ENCODE measurements around the gene SHMT2. TPM values are rescaled to one million over a fixed set of nuclear protein-coding genes. Genes with fewer than 3 reads are reported as not detected.

Gene SHMT2
- total RNA-seq, 1 experiment from 2014 or later = 280 TPM

DNA sequence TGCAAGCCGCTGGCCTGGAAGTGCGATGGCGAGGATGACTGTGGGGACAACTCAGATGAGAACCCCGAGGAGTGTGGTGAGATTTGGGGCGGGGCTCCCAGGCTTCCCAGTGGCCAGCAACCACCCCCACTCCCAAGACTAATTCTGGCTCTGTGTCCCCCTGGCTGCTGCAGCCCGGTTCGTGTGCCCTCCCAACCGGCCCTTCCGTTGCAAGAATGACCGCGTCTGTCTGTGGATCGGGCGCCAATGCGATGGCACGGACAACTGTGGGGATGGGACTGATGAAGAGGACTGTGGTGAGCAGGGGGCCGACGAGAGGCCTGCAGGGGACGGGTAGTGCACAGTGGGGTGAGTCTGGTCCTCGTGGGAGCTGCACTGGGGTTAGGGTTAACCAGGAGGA lies 25.1 kb upstream of the SHMT2 start:
- Histone ChIP-seq H3K36me3 (ENCODE audit: control insufficient read depth in 1 of 2, insufficient read depth in 2 of 2, low read length in 2 of 2) (no peaks in the 10 kb centered on the region; a peak in 1 of 4 replicates), H3K4me1 (ENCODE audit: control insufficient read depth in 1 of 2, insufficient read depth in 2 of 2, low read length in 2 of 2) (no peaks in the 10 kb centered on the region), H3K9ac (ENCODE audit: low read length) (no peak overlapping the region), H3K79me2 (ENCODE audit: insufficient read depth, low read length) (no peaks in the 10 kb centered on the region), H4K20me1 (ENCODE audit: insufficient read depth) (no peaks in the 10 kb centered on the region), H3K27ac (ENCODE audit: low read depth, low read length) (no peak overlapping the region), H3K27me3 (ENCODE audit: insufficient read depth, low read length) (no peaks in the 10 kb centered on the region), H2AFZ (ENCODE audit: low read depth, low read length, poor library complexity, severe bottlenecking) (no peak overlapping the region), H3K4me2 (ENCODE audit: low read length) (no peak overlapping the region), H3K9me3 (ENCODE audit: control insufficient read depth in 1 of 2, insufficient read depth in 1 of 2, low read depth in 1 of 2, low read length in 2 of 2) (no peaks in the 10 kb centered on the region), H3K9me2 (ENCODE audit: insufficient read depth) (no peaks in the 10 kb centered on the region), H3K4me3 (replicated peaks in 1 of 2; ENCODE audit: low read depth in 1 of 2, low read length in 2 of 2) (no peak overlapping the region)
- no TSS peak for BruUV-seq (replicated peaks)
- DNase-seq (ENCODE audit: low read depth, low spot score) (no peak), ATAC-seq (no peak)
- POLR2A ChIA-PET = no interaction called here
- TF ChIP-seq, protein P1, sequence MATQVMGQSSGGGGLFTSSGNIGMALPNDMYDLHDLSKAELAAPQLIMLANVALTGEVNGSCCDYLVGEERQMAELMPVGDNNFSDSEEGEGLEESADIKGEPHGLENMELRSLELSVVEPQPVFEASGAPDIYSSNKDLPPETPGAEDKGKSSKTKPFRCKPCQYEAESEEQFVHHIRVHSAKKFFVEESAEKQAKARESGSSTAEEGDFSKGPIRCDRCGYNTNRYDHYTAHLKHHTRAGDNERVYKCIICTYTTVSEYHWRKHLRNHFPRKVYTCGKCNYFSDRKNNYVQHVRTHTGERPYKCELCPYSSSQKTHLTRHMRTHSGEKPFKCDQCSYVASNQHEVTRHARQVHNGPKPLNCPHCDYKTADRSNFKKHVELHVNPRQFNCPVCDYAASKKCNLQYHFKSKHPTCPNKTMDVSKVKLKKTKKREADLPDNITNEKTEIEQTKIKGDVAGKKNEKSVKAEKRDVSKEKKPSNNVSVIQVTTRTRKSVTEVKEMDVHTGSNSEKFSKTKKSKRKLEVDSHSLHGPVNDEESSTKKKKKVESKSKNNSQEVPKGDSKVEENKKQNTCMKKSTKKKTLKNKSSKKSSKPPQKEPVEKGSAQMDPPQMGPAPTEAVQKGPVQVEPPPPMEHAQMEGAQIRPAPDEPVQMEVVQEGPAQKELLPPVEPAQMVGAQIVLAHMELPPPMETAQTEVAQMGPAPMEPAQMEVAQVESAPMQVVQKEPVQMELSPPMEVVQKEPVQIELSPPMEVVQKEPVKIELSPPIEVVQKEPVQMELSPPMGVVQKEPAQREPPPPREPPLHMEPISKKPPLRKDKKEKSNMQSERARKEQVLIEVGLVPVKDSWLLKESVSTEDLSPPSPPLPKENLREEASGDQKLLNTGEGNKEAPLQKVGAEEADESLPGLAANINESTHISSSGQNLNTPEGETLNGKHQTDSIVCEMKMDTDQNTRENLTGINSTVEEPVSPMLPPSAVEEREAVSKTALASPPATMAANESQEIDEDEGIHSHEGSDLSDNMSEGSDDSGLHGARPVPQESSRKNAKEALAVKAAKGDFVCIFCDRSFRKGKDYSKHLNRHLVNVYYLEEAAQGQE (IDR thresholded peaks at IDR 0.05; ENCODE audit: low read depth) = no peak
- no peak for TF ChIP-seq ZFX (IDR thresholded peaks at IDR 0.05)
- TF ChIP-seq FOSL1 (IDR thresholded peaks at IDR 0.05; ENCODE audit: low read depth) = no peak
- TF ChIP-seq EGR1 (IDR thresholded peaks at IDR 0.05; ENCODE audit: low read depth) = no peak
- TF ChIP-seq EZH2phosphoT487 (IDR thresholded peaks at IDR 0.05; ENCODE audit: borderline replicate concordance) = no peak
- no peak for TF ChIP-seq SRF (IDR thresholded peaks at IDR 0.05; ENCODE audit: low read depth)
- TF ChIP-seq POLR2A (IDR thresholded peaks at IDR 0.05; ENCODE audit: borderline replicate concordance, extremely low read depth, insufficient read depth, insufficient read length) = no peak
- TF ChIP-seq JUND (IDR thresholded peaks at IDR 0.05) = no peak
- TF ChIP-seq, protein P2, sequence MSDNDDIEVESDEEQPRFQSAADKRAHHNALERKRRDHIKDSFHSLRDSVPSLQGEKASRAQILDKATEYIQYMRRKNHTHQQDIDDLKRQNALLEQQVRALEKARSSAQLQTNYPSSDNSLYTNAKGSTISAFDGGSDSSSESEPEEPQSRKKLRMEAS (IDR thresholded peaks at IDR 0.05) = no peak
- TF ChIP-seq SIN3A (IDR thresholded peaks at IDR 0.05; ENCODE audit: low read depth) = no peak
- TF ChIP-seq, protein P3, sequence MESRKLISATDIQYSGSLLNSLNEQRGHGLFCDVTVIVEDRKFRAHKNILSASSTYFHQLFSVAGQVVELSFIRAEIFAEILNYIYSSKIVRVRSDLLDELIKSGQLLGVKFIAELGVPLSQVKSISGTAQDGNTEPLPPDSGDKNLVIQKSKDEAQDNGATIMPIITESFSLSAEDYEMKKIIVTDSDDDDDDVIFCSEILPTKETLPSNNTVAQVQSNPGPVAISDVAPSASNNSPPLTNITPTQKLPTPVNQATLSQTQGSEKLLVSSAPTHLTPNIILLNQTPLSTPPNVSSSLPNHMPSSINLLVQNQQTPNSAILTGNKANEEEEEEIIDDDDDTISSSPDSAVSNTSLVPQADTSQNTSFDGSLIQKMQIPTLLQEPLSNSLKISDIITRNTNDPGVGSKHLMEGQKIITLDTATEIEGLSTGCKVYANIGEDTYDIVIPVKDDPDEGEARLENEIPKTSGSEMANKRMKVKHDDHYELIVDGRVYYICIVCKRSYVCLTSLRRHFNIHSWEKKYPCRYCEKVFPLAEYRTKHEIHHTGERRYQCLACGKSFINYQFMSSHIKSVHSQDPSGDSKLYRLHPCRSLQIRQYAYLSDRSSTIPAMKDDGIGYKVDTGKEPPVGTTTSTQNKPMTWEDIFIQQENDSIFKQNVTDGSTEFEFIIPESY (IDR thresholded peaks at IDR 0.05; ENCODE audit: extremely low read depth, insufficient replicate concordance, low read length) = no peak
- TF ChIP-seq EZH2 (IDR thresholded peaks at IDR 0.05) = no peak
- no peak for TF ChIP-seq SP1 (IDR thresholded peaks at IDR 0.05; ENCODE audit: low read depth)
- TF ChIP-seq ELF1 (IDR thresholded peaks at IDR 0.05; ENCODE audit: borderline replicate concordance, low read depth) = no peak
- no peak for TF ChIP-seq TCF7L2 (IDR thresholded peaks at IDR 0.05; ENCODE audit: borderline replicate concordance, extremely low read depth, insufficient read depth, insufficient read length)
- TF ChIP-seq, protein P4, sequence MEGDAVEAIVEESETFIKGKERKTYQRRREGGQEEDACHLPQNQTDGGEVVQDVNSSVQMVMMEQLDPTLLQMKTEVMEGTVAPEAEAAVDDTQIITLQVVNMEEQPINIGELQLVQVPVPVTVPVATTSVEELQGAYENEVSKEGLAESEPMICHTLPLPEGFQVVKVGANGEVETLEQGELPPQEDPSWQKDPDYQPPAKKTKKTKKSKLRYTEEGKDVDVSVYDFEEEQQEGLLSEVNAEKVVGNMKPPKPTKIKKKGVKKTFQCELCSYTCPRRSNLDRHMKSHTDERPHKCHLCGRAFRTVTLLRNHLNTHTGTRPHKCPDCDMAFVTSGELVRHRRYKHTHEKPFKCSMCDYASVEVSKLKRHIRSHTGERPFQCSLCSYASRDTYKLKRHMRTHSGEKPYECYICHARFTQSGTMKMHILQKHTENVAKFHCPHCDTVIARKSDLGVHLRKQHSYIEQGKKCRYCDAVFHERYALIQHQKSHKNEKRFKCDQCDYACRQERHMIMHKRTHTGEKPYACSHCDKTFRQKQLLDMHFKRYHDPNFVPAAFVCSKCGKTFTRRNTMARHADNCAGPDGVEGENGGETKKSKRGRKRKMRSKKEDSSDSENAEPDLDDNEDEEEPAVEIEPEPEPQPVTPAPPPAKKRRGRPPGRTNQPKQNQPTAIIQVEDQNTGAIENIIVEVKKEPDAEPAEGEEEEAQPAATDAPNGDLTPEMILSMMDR (IDR thresholded peaks at IDR 0.05 in 2 of 3, conservative IDR thresholded peaks at IDR 0.05 in 1 of 3; ENCODE audit: borderline replicate concordance in 1 of 3, insufficient read depth in 1 of 3, low read depth in 2 of 3, low read length in 2 of 3) = no peak
- RAD21 ChIA-PET (ENCODE audit: low non-redundant PET in 1 of 2, low total read pairs in 2 of 2, uncharacterized antibody in 2 of 2, unreplicated experiment in 2 of 2) = no interaction called here
- CTCF ChIA-PET = no interaction called here
- intact Hi-C loops (cut with micrococcal nuclease) = no loop called here
